Activated CD8-positive, alpha-beta T cell treated with anti-CD3 and anti-CD28 coated beads, Interleukin-2, amount 10 ng/mL, durations not matched to agents 7 days and 5 days (primary cell): ENCODE data around the gene PTGES. TPM values are rescaled to one million over a fixed set of nuclear protein-coding genes. Genes with fewer than 3 reads are reported as not detected.
A peak's percentile ranks its signal among the peaks of the same experiment; 100 is the strongest.
"Not testable (repeated sequence)": the region's sequence is repeated elsewhere in the genome, so short reads cannot be mapped to it uniquely, and the experiment has no call there.

Experiments
- ATAC-seq: fragments of 150-1000 bp; cut with Tn5 transposase; one replicate; pipeline ENCODE4 v1.10.0; 2021; ENCODE audit warnings: moderate library complexity
- CTCF ChIA-PET: fragments of 350-600 bp; sonication (Branson Sonifier 250); formaldehyde crosslinking; loops from one replicate; lab custom pipeline; 2021; ENCODE audit warnings: antibody characterized with exemption; lab: Charles Lee
- POLR2A ChIA-PET: fragments of 350-600 bp; sonication (Branson Sonifier 250); formaldehyde crosslinking; loops from one replicate; lab custom pipeline; 2021; ENCODE audit warnings: antibody characterized with exemption; lab: Charles Lee
- DNase-seq: peaks from one replicate; pipeline ENCODE4 v3.0.0-alpha.2; 2020
- H3K27ac Mint-ChIP-seq: one replicate; pipeline ENCODE4 v1.8.0; 2021; ENCODE audit warnings: mild to moderate bottlenecking, mixed read lengths
- H3K27me3 Mint-ChIP-seq: one replicate; pipeline ENCODE4 v1.8.0; 2021; ENCODE audit warnings: low read depth, mixed read lengths
- H3K36me3 Mint-ChIP-seq: one replicate; pipeline ENCODE4 v1.8.0; 2021; ENCODE audit warnings: low read depth, mixed read lengths
- H3K4me1 Mint-ChIP-seq: one replicate; pipeline ENCODE4 v1.8.0; 2021; ENCODE audit warnings: low read depth, mixed read lengths
- H3K4me3 Mint-ChIP-seq: one replicate; pipeline ENCODE4 v1.8.0; 2021; ENCODE audit warnings: mild to moderate bottlenecking, mixed read lengths
- H3K9me3 Mint-ChIP-seq: one replicate; pipeline ENCODE4 v1.8.0; 2022; ENCODE audit warnings: mixed read lengths; ENCODE audit not compliant: insufficient read depth
- total RNA-seq, 2 experiments: library from RNA; stranded (reverse); gene quantifications; one replicate each; pipeline ENCODE4 v1.2.3, GENCODE V29; 2021

PTGES gene, protein sequence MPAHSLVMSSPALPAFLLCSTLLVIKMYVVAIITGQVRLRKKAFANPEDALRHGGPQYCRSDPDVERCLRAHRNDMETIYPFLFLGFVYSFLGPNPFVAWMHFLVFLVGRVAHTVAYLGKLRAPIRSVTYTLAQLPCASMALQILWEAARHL
- not detected for total RNA-seq

DNA sequence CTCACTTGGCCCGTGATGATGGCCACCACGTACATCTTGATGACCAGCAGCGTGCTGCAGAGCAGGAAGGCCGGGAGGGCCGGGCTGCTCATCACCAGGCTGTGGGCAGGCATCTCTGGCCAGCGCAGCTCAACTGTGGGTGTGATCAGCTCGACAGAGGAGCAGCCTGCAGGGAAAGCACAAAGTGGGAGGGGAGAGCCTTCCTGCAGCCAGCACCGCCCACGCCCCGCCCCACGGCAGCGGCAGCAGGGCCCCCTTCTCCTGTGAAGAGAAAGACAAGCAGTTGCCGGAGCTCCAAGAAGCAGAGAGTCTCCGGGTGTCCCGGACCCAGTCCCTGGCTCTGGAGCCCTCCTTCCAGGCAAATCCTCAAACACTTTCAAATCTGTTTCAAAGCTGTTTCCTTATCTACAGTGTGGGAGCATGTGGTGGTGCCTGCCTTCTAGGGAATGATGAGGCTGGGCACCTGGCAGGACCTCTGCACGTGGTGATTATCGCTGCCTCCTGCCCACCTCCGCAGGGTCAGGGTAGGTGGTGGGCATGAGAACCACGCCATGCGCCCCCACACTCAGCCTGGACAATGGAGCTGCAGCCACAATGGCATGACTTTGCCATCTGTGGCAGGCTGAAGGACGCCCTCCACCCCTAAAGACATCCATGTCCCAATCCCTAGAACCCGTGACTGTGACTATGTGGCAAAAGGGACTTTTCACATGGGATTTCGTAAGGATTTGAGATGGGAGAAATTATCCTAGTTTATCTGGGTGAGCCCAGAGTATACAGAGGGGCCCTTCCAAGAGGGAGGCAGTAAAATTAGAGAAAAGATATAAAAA lies at the start of gene PTGES:
PTGES (minus strand) TSS at position 143 of the 830 bp plus-strand sequence; CDS start at position 113, 30 bp downstream.
- Mint-ChIP-seq H3K27me3 (peaks cover 14% of the 10 kb centered on the region), H3K4me1 (peaks cover 19% of the 10 kb centered on the region), H3K36me3 (no peaks in the 10 kb centered on the region), H3K9me3 (no peaks in the 10 kb centered on the region), H3K27ac (no peak within 1 kb of the TSS), H3K4me3 (no peak within 1 kb of the TSS)
- POLR2A ChIA-PET, result no interaction called here
- peak; percentile 62 for DNase-seq
- ATAC-seq, result peak; percentile 88
- CTCF ChIA-PET, result interaction anchor here (0.7 to 3.9 kb wide), 4 partner anchors 15 to 37 kb away, joined by 4 to 20 read pairs (median 6); no protein-coding TSS in a partner anchor

DNA sequence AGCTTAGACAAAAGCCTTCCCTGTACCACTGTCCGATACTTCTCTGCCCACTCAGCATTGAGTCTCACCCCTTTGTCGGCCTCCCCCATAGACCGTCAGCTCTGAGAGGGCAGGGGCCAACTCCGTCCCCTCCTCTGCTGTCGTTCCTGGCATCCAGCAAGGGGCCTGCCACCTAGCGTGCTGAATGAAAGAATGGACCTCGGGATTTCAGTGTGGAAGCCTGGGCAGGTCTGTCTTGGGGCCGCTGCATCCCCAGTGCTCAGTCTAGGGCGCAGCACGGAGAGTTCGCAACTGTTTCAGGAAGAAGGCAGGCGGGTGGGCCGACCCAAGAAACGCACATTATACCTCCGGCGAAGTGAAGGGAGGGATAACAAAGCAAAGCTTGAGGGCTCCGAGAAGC lies 48.7 kb upstream of the PTGES start:
- peak overlapping the region; percentile 5 for H3K27ac Mint-ChIP-seq
- H3K4me3 Mint-ChIP-seq, result peak overlapping the region; percentile 54
- DNase-seq, result no peak
- ChIA-PET POLR2A (no interaction called here), CTCF (interaction anchor here (1.0 to 1.1 kb wide), 2 partner anchors 18 to 63 kb away, joined by 3 to 4 read pairs; no protein-coding TSS in a partner anchor)
- no peaks in the 10 kb centered on the region for H3K9me3 Mint-ChIP-seq
- peaks cover 19% of the 10 kb centered on the region for H3K36me3 Mint-ChIP-seq
- peaks cover 32% of the 10 kb centered on the region for H3K4me1 Mint-ChIP-seq
- H3K27me3 Mint-ChIP-seq, result no peaks in the 10 kb centered on the region
- ATAC-seq, result no peak

DNA sequence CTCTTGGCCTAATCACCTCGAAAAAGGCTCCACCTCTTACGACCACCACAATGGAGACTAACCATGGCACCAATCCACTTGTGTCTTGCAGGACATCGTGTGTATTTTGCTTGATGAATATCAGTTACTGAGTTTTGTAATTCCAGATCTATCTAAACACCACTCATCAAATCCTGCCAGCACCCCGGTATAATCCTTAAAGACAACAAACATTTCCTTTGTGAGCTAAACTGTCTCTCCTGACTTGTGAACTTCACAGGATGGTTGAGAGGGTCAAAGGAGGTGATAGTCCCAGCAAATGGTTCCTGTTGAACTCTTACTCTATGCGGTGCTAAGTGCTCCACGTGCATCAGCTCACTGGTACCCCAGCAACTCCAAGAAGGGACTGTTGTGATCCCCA lies 46.1 kb upstream of the PTGES start:
- DNase-seq (no peak), ATAC-seq (no peak)
- peaks cover 5% of the 10 kb centered on the region for H3K27me3 Mint-ChIP-seq
- H3K9me3 Mint-ChIP-seq, result no peaks in the 10 kb centered on the region
- peaks cover 2% of the 10 kb centered on the region for H3K36me3 Mint-ChIP-seq
- H3K4me1 Mint-ChIP-seq, result peaks cover 12% of the 10 kb centered on the region
- no peak overlapping the region for H3K27ac Mint-ChIP-seq
- POLR2A ChIA-PET, result no interaction called here
- CTCF ChIA-PET, result interaction anchor here (1.2 to 1.7 kb wide), 2 partner anchors 9 to 14 kb away, joined by 3 to 10 read pairs; no protein-coding TSS in a partner anchor
- no peak overlapping the region for H3K4me3 Mint-ChIP-seq

DNA sequence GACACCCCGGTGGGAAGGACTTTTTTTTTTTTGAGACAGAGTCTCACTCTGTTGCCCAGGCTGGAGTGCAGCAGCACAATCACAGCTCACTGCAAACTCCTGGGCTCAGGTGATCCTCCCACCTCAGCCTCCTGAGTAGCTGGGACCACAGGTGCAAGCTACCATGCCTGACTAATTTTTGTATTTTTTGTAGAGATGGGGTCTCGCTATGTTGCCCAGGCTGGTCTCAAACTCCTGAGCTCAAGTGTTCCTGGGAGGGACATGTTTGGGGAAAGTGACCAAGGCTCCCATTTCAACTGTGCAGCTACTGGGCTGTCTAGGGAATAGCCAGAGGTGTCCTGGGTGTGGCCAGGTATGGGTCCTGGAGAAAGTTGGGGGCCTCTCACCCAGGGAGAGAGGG lies 43.2 kb upstream of the PTGES start:
- DNase-seq, H3K4me3 Mint-ChIP-seq, H3K36me3 Mint-ChIP-seq, CTCF ChIA-PET, H3K27me3 Mint-ChIP-seq, ATAC-seq, H3K9me3 Mint-ChIP-seq, H3K27ac Mint-ChIP-seq, H3K4me1 Mint-ChIP-seq: not testable (repeated sequence)
- POLR2A ChIA-PET, result interaction anchor here (0.8 kb wide), 1 partner anchor 10 kb away, joined by 3 read pairs; no protein-coding TSS in a partner anchor

DNA sequence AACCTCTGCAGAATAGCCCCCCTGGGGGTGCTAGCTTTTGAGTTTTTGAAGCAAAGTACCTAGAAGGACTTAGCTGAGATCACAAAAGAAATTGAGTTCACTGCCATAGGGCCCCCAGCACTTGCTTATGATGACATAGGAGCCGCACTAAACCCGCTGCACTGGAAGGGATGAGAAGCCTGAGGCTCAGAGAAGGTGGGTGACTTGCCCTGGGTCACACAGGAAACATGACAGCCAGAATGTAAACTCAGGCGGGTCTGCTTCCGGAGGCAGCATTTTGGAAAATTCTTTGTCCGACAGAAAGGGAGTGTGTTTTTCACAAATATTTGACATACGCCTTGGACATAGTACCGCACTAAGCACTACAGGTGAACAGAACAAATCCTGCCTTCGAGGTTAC lies 41.7 kb upstream of the PTGES start:
- Mint-ChIP-seq H3K27ac (no peak overlapping the region), H3K27me3 (peaks cover 5% of the 10 kb centered on the region), H3K4me3 (no peak overlapping the region), H3K4me1 (peaks cover 10% of the 10 kb centered on the region), H3K9me3 (no peaks in the 10 kb centered on the region), H3K36me3 (no peaks in the 10 kb centered on the region)
- ATAC-seq (no peak), DNase-seq (no peak)
- ChIA-PET CTCF (interaction anchor here (1.5 kb wide), 1 partner anchor 68 kb away, joined by 6 read pairs; no protein-coding TSS in a partner anchor), POLR2A (no interaction called here)

DNA sequence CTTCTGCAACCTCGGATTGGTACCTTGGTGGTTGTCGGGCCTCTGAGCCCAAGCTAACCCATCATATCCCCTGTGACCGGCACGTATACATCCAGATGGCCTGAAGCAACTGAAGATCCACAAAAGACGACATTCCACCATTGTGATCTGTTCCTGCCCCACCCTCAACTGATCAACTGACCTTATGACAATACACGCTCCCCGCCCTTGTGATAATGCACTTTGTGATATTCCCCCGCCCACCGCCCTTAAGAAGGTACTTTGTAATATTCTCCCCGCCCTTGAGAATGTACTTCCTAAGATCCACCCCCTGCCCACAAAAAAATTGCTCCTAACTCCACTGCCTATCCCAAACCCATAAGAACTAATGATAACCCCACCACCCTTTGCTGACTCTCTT lies 33.6 kb upstream of the PTGES start:
- H3K36me3 Mint-ChIP-seq, result no peaks in the 10 kb centered on the region
- DNase-seq, result no peak
- no peak overlapping the region for H3K4me3 Mint-ChIP-seq
- ATAC-seq, result no peak
- POLR2A ChIA-PET, result interaction anchor here (0.7 kb wide), 1 partner anchor 327 kb away, joined by 3 read pairs; no protein-coding TSS in a partner anchor
- H3K27me3 Mint-ChIP-seq, result peaks cover 7% of the 10 kb centered on the region
- no peaks in the 10 kb centered on the region for H3K9me3 Mint-ChIP-seq
- H3K27ac Mint-ChIP-seq, result no peak overlapping the region
- CTCF ChIA-PET, result interaction anchor here (1.1 to 8.6 kb wide), 5 partner anchors 23 to 648 kb away, joined by 3 to 111 read pairs (median 4); no protein-coding TSS in a partner anchor
- peaks cover 14% of the 10 kb centered on the region for H3K4me1 Mint-ChIP-seq

DNA sequence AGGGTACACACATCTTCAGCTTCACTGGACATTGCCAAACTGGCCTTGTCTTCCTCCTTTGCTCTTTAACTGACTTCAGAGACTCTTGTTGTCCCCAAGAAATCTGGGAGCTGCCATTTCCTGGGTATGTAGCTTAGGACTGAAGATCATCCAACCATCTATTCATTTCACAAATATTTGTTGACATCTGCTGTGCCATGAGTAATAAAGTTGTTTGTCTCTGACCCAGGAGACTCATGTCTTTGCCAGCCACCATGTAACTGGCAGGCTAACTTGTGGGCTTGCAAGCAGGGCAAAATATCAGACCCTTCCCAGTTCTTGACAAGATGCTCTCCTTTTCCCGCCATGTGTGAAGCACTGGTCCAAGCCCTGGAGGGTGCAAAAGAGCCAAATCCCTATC lies 33.0 kb upstream of the PTGES start:
- Mint-ChIP-seq H3K27me3 (peaks cover 10% of the 10 kb centered on the region), H3K4me1 (peaks cover 14% of the 10 kb centered on the region), H3K9me3 (no peaks in the 10 kb centered on the region), H3K36me3 (no peaks in the 10 kb centered on the region), H3K4me3 (no peak overlapping the region), H3K27ac (no peak overlapping the region)
- DNase-seq (no peak), ATAC-seq (no peak)
- ChIA-PET CTCF (interaction anchor here (0.8 to 8.6 kb wide), 7 partner anchors 14 to 647 kb away, joined by 3 to 111 read pairs (median 4); no protein-coding TSS in a partner anchor), POLR2A (interaction anchor here (0.7 to 0.8 kb wide), 2 partner anchors 10 to 326 kb away, joined by 3 read pairs; no protein-coding TSS in a partner anchor)

DNA sequence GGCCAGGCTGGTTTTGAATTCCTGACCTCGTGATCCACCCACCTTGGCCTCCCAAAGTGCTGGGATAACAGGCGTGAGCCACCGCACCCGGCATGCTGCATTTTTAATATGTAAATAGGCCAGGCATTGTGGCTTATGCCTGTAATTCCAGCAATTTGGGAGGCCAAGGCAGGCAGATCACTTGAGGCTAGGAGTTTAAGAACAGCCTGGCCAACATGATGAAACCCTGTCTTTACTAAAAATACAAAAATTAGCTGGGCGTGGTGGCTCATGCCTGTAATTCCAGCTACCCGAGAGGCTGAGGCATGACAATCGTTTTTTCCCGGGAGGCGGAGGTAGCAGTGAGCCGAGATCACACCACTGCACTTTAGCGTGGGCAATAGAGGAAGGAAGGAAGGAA lies 32.1 kb upstream of the PTGES start:
- POLR2A ChIA-PET, H3K9me3 Mint-ChIP-seq, H3K4me3 Mint-ChIP-seq, H3K27ac Mint-ChIP-seq, DNase-seq, ATAC-seq, H3K4me1 Mint-ChIP-seq, H3K36me3 Mint-ChIP-seq: not testable (repeated sequence)
- H3K27me3 Mint-ChIP-seq, result peaks cover 13% of the 10 kb centered on the region
- CTCF ChIA-PET, result interaction anchor here (0.8 to 8.6 kb wide), 11 partner anchors 14 to 653 kb away, joined by 3 to 111 read pairs (median 4); no protein-coding TSS in a partner anchor

DNA sequence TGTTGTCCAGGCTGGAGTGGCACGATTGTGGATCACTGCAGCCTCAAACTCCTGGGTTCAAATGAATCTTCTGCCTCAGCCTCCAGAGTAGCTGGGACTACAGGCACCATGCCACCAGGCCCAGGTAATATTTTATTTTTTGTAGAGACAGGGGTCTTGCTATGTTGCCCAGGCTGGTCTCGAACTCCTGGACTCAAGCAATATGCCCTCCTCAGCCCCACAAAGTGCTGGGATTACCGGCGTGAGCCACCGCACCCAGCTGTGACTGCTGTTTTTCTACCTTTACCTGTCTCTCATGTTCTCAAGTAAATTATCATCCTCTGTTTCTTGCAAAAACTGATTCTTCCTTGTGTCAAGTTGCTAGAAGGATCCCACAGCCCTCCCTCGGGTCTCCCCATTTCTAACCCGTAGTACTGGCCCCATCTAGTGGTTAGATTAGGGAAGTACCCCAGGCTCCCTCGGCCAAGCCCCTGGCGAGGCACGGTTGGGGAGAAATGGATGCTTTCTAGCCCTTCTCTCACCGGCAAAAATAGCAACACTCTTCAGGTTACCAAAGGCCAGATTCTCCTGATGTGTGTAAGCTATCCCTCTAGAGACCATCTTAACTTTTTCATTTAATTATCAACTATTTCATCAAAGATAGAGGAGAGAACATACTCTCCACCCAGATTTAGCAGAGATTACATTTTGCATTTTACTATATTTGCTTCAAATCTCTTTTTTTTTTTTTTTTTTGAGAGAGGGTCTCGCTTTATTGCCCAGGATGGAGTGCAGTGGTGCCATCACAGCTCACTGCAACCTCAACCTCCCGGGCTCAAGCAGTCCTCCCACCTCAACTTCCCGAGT lies 30.9 kb upstream of the PTGES start:
- no peak overlapping the region for H3K27ac Mint-ChIP-seq
- peak; percentile 94 for ATAC-seq
- DNase-seq, result peak; percentile 83
- H3K9me3 Mint-ChIP-seq, result no peaks in the 10 kb centered on the region
- H3K27me3 Mint-ChIP-seq, result peaks cover 19% of the 10 kb centered on the region
- peaks cover 4% of the 10 kb centered on the region for H3K4me1 Mint-ChIP-seq
- ChIA-PET POLR2A (no interaction called here), CTCF (interaction anchor here (0.9 to 8.6 kb wide), 17 partner anchors 10 to 652 kb away, joined by 3 to 111 read pairs (median 4); no protein-coding TSS in a partner anchor)
- H3K36me3 Mint-ChIP-seq, result no peaks in the 10 kb centered on the region
- no peak overlapping the region for H3K4me3 Mint-ChIP-seq

DNA sequence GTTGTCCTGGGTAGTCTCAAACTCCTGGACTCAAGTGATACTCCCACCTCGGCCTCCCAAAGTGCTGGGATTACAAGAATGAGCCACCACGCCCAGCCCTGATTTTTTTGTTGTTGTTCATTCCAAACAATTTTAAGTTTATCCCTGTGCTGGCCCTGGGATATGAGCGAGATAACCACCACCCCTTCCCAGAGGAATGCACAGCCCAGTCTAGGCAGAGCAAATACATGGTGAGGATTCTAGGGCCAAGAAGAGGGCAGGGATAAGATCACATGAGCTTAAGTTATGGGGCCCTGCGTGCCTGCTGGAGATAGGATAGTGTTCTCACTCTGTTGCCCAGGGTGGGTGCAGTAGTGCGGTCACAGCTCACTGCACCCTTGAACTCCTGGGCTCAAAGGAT lies 29.1 kb upstream of the PTGES start:
- no peaks in the 10 kb centered on the region for H3K9me3 Mint-ChIP-seq
- POLR2A ChIA-PET, result interaction anchor here (0.9 kb wide), 1 partner anchor 44 kb away, joined by 3 read pairs; no protein-coding TSS in a partner anchor
- CTCF ChIA-PET, result interaction anchor here (1.0 to 8.6 kb wide), 4 partner anchors 22 to 159 kb away, joined by 3 to 111 read pairs (median 24); no protein-coding TSS in a partner anchor
- ATAC-seq (no peak), DNase-seq (no peak)
- H3K4me1 Mint-ChIP-seq, result peaks cover 14% of the 10 kb centered on the region
- no peak overlapping the region for H3K27ac Mint-ChIP-seq
- no peak overlapping the region for H3K4me3 Mint-ChIP-seq
- peaks cover 14% of the 10 kb centered on the region for H3K27me3 Mint-ChIP-seq
- no peaks in the 10 kb centered on the region for H3K36me3 Mint-ChIP-seq

DNA sequence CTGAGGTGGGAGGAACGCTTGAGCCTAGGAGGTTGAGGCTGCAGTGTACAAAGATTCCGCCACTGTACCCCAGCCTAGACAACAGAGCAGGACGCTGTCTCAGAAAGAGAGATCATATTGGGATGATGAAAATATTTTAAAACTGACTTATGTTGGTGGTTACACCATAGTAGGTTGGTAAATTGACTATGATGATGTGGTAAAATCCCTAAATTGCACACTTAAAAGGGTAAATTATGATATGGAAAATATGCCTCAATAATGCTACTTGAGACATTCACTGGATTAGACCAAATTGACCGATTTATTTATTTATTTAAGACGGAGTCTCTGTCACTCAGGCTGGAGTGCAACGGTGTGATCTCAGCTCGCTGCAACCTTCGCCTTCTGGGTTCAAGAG lies 28.3 kb upstream of the PTGES start:
- Mint-ChIP-seq H3K4me1 (peaks cover 20% of the 10 kb centered on the region), H3K9me3 (no peaks in the 10 kb centered on the region), H3K27ac (no peak overlapping the region), H3K36me3 (no peaks in the 10 kb centered on the region), H3K4me3 (no peak overlapping the region), H3K27me3 (peaks cover 14% of the 10 kb centered on the region)
- CTCF ChIA-PET, result interaction anchor here (1.0 to 8.6 kb wide), 5 partner anchors 21 to 650 kb away, joined by 3 to 111 read pairs (median 4); no protein-coding TSS in a partner anchor
- POLR2A ChIA-PET, result no interaction called here
- no peak for ATAC-seq
- DNase-seq, result no peak
